HCT116 (cell line): ENCODE measurements around the gene SH3GL1. TPM values are rescaled to one million over a fixed set of nuclear protein-coding genes. Genes with fewer than 3 reads are reported as not detected.

ENCODE experiments used
- ATAC-seq: fragments of 200-7000 bp; cut with Tn5 transposase; 2 replicates; pipeline ENCODE4 v1.9.1; 2020; ENCODE audit warnings: mild to moderate bottlenecking, moderate library complexity
- BruUV-seq: library from RNA; stranded (reverse); fragments of 400-500 nt; replicated peaks from 2 replicates; lab custom pipeline; 2021; lab: Mats Ljungman, UMichigan
- CTCF ChIA-PET: fragments of 300-600 bp; sonication (Branson Sonifier 250); formaldehyde crosslinking; loops from one replicate; lab custom pipeline; 2021; ENCODE audit warnings: antibody characterized with exemption; lab: Charles Lee
- POLR2A ChIA-PET: fragments of 300-600, 350-600 bp; sonication (Branson Sonifier 250); formaldehyde crosslinking; loops from one replicate; lab custom pipeline; 2021; ENCODE audit warnings: antibody characterized with exemption; lab: Charles Lee
- RAD21 ChIA-PET, 2 experiments: fragments of 300-600 bp; sonication (Branson Sonifier 250); formaldehyde crosslinking; loops; one replicate each; lab custom pipeline; 2023; ENCODE audit warnings: low total read pairs in 2 of 2; ENCODE audit not compliant: uncharacterized antibody in 2 of 2, unreplicated experiment in 2 of 2, low non-redundant PET in 1 of 2; lab: Charles Lee
- DNase-seq: peaks from one replicate; pipeline ENCODE4 v3.0.0-alpha.2; 2010; ENCODE audit warnings: low read depth, low spot score
- H2AFZ ChIP-seq: fragments of 200-600 bp; shearing (Covaris generic), sonication (generic); 2 replicates; pipeline ENCODE4 v1.6.1; 2017; ENCODE audit warnings: low read depth, mixed run types, mixed read lengths, antibody characterized with exemption, low read length; ENCODE audit not compliant: poor library complexity, severe bottlenecking
- H3K27ac ChIP-seq: 2 replicates; pipeline ENCODE4 v1.5.1; 2012; ENCODE audit warnings: low read depth, low read length
- H3K27me3 ChIP-seq: fragments of 200-600 bp; sonication (generic); 2 replicates; pipeline ENCODE4 v1.6.1; 2016; ENCODE audit warnings: mixed run types, low read length, mixed read lengths; ENCODE audit not compliant: insufficient read depth
- H3K36me3 ChIP-seq, 2 experiments: fragments of 200-500 bp in 1 of 2; fragments of 200-600 bp in 1 of 2; sonication (Bioruptor generic) in 1 of 2; sonication (generic) in 1 of 2; 2 replicates each; pipeline versions ENCODE4 v1.5.1 to v1.6.1; 2014 to 2016; ENCODE audit warnings: low read length in 2 of 2, inconsistent platforms in 1 of 2, mixed read lengths in 1 of 2, mixed run types in 1 of 2; ENCODE audit not compliant: insufficient read depth in 2 of 2, control insufficient read depth in 1 of 2
- H3K4me1 ChIP-seq, 2 experiments: fragments of 200-600 bp in 1 of 2; sonication (generic) in 1 of 2; 2 replicates each; pipeline versions ENCODE4 v1.5.1 to v1.6.1; 2012 to 2017; ENCODE audit warnings: low read length in 2 of 2, inconsistent platforms in 1 of 2, mild to moderate bottlenecking in 1 of 2, mixed read lengths in 1 of 2, mixed run types in 1 of 2, moderate library complexity in 1 of 2; ENCODE audit not compliant: insufficient read depth in 2 of 2, control insufficient read depth in 1 of 2
- H3K4me2 ChIP-seq: fragments of 200-600 bp; sonication (generic); 2 replicates; pipeline ENCODE4 v1.6.1; 2017; ENCODE audit warnings: mixed run types, low read length, mixed read lengths
- H3K4me3 ChIP-seq, 2 experiments: fragments of 200-600 bp in 1 of 2; sonication (generic) in 1 of 2; replicated peaks in 1 of 2; 2 replicates each; pipeline ENCODE4 v1.5.1; 2011 to 2016; ENCODE audit warnings: low read length in 2 of 2, control low read depth in 1 of 2, low read depth in 1 of 2, mild to moderate bottlenecking in 1 of 2, mixed read lengths in 1 of 2, mixed run types in 1 of 2
- H3K79me2 ChIP-seq: fragments of 200-600 bp; sonication (generic); 2 replicates; pipeline ENCODE4 v1.6.1; 2017; ENCODE audit warnings: mild to moderate bottlenecking, mixed run types, low read length, moderate library complexity, mixed read lengths; ENCODE audit not compliant: insufficient read depth
- H3K9ac ChIP-seq: fragments of 200-600 bp; sonication (generic); 2 replicates; pipeline ENCODE4 v1.6.1; 2016; ENCODE audit warnings: low read length, mixed read lengths
- H3K9me2 ChIP-seq: fragments of 200-600 bp; sonication (generic), shearing (Covaris generic); 2 replicates; pipeline ENCODE4 v1.6.1; 2017; ENCODE audit warnings: mixed run types, mild to moderate bottlenecking, moderate library complexity; ENCODE audit not compliant: insufficient read depth
- H3K9me3 ChIP-seq, 2 experiments: fragments of 200-500 bp in 1 of 2; fragments of 200-600 bp in 1 of 2; sonication (Bioruptor generic) in 1 of 2; sonication (generic) in 1 of 2; 2 replicates each; pipeline ENCODE4 v1.6.1; 2014 to 2017; ENCODE audit warnings: low read length in 2 of 2, mixed read lengths in 2 of 2, inconsistent platforms in 1 of 2, low read depth in 1 of 2, mild to moderate bottlenecking in 1 of 2, mixed run types in 1 of 2, moderate library complexity in 1 of 2; ENCODE audit not compliant: control insufficient read depth in 1 of 2, insufficient read depth in 1 of 2
- H4K20me1 ChIP-seq: fragments of 200-600 bp; sonication (generic), shearing (Covaris generic); 2 replicates; pipeline ENCODE4 v1.6.1; 2017; ENCODE audit warnings: mixed run types, mild to moderate bottlenecking, moderate library complexity; ENCODE audit not compliant: insufficient read depth
- EZH2 ChIP-seq: fragments of 200-600 bp; sonication (generic); IDR thresholded peaks from 2 replicates; pipeline ENCODE4 v1.6.1; 2017; ENCODE audit warnings: antibody characterized with exemption, mixed run types
- FOSL1 ChIP-seq: IDR thresholded peaks from 2 replicates; pipeline ENCODE4 v1.6.1; 2012; ENCODE audit warnings: low read depth
- POLR2A ChIP-seq: IDR thresholded peaks from 2 replicates; pipeline ENCODE4 v1.7.0; 2011; ENCODE audit warnings: borderline replicate concordance; ENCODE audit not compliant: insufficient read depth, insufficient read length; ENCODE audit errors: extremely low read depth
- SRF ChIP-seq: IDR thresholded peaks from 2 replicates; pipeline ENCODE4 v1.6.1; 2012; ENCODE audit warnings: low read depth
- TCF7L2 ChIP-seq: IDR thresholded peaks from 2 replicates; pipeline ENCODE4 v1.7.0; 2011; ENCODE audit warnings: borderline replicate concordance, inconsistent platforms; ENCODE audit not compliant: insufficient read depth, insufficient read length; ENCODE audit errors: extremely low read depth
- ZNF274 ChIP-seq: fragments of 200-500 bp; sonication (Bioruptor generic); IDR thresholded peaks from 2 replicates; pipeline ENCODE4 v1.6.1; 2014; ENCODE audit warnings: mild to moderate bottlenecking, low read depth, low read length, inconsistent platforms
- intact Hi-C: fragments of 100-400 bp; cut with micrococcal nuclease; formaldehyde crosslinking; loops from 2 replicates; pipeline ENCODE4 v1.10.0; 2022
- total RNA-seq: library from RNA; stranded (reverse); gene quantifications from one replicate; pipeline ENCODE4 v1.2.1, GENCODE V29; 2021; ENCODE audit not compliant: unreplicated experiment
- TF ChIP-seq, protein P1 (sequence below): IDR thresholded peaks from 2 replicates; pipeline ENCODE4 v1.6.1; 2012; ENCODE audit warnings: low read depth
- TF ChIP-seq, protein P2 (sequence below): IDR thresholded peaks from 2 replicates; pipeline ENCODE4 v1.6.1; 2011; ENCODE audit warnings: mild to moderate bottlenecking, low read length, moderate library complexity; ENCODE audit not compliant: insufficient replicate concordance; ENCODE audit errors: extremely low read depth

SH3GL1 gene
- total RNA-seq, 1 experiment from 2014 or later, result 86.0 TPM

DNA sequence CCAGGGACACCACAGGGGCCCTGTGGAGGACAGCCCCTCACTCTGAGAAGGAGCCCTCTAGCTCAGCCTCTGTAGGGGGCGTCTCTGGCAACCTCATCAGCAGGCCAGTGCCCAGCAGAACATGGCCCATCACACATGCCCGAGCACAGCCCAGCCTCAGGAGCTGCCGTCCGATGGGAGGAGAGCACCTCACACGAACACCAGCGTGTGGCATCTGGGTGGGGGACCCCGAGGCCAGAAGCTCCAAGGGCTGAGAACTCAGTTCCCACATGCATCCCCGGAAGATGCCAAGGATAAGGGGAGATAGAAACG is 11.3 kb downstream of the SH3GL1 start:
- no peak overlapping the region for H2AFZ ChIP-seq
- H3K79me2 ChIP-seq, result peaks cover 96% of the 10 kb centered on the region
- H3K27ac ChIP-seq, result no peak overlapping the region
- peaks cover 4% of the 10 kb centered on the region in 2 experiments; a peak in 3 of 4 replicates for H3K36me3 ChIP-seq
- H3K9ac ChIP-seq, result no peak overlapping the region
- no peak for ATAC-seq
- POLR2A ChIA-PET, result no interaction called here
- no peaks in the 10 kb centered on the region for H3K9me3 ChIP-seq
- TF ChIP-seq, protein P1, sequence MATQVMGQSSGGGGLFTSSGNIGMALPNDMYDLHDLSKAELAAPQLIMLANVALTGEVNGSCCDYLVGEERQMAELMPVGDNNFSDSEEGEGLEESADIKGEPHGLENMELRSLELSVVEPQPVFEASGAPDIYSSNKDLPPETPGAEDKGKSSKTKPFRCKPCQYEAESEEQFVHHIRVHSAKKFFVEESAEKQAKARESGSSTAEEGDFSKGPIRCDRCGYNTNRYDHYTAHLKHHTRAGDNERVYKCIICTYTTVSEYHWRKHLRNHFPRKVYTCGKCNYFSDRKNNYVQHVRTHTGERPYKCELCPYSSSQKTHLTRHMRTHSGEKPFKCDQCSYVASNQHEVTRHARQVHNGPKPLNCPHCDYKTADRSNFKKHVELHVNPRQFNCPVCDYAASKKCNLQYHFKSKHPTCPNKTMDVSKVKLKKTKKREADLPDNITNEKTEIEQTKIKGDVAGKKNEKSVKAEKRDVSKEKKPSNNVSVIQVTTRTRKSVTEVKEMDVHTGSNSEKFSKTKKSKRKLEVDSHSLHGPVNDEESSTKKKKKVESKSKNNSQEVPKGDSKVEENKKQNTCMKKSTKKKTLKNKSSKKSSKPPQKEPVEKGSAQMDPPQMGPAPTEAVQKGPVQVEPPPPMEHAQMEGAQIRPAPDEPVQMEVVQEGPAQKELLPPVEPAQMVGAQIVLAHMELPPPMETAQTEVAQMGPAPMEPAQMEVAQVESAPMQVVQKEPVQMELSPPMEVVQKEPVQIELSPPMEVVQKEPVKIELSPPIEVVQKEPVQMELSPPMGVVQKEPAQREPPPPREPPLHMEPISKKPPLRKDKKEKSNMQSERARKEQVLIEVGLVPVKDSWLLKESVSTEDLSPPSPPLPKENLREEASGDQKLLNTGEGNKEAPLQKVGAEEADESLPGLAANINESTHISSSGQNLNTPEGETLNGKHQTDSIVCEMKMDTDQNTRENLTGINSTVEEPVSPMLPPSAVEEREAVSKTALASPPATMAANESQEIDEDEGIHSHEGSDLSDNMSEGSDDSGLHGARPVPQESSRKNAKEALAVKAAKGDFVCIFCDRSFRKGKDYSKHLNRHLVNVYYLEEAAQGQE, result no peak
- TF ChIP-seq EZH2, result no peak
- no peak for TF ChIP-seq FOSL1
- no peak for TF ChIP-seq TCF7L2
- no peak for TF ChIP-seq POLR2A
- TF ChIP-seq SRF, result no peak
- no peak for TF ChIP-seq ZNF274
- TF ChIP-seq, protein P2, sequence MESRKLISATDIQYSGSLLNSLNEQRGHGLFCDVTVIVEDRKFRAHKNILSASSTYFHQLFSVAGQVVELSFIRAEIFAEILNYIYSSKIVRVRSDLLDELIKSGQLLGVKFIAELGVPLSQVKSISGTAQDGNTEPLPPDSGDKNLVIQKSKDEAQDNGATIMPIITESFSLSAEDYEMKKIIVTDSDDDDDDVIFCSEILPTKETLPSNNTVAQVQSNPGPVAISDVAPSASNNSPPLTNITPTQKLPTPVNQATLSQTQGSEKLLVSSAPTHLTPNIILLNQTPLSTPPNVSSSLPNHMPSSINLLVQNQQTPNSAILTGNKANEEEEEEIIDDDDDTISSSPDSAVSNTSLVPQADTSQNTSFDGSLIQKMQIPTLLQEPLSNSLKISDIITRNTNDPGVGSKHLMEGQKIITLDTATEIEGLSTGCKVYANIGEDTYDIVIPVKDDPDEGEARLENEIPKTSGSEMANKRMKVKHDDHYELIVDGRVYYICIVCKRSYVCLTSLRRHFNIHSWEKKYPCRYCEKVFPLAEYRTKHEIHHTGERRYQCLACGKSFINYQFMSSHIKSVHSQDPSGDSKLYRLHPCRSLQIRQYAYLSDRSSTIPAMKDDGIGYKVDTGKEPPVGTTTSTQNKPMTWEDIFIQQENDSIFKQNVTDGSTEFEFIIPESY, result no peak
- no peaks in the 10 kb centered on the region for H3K9me2 ChIP-seq
- no peaks in the 10 kb centered on the region for H3K27me3 ChIP-seq
- H3K4me1 ChIP-seq, result no peaks in the 10 kb centered on the region
- intact Hi-C loops, result no loop called here
- RAD21 ChIA-PET, result no interaction called here
- H3K4me2 ChIP-seq, result no peak overlapping the region
- CTCF ChIA-PET, result no interaction called here
- H3K4me3 ChIP-seq, result no peak overlapping the region
- BruUV-seq, result no TSS peak
- no peak for DNase-seq
- peaks cover 4% of the 10 kb centered on the region; the same call in 1 of the 2 replicates for H4K20me1 ChIP-seq
